ENCODE results near the gene RGS17. TPM values are rescaled to one million over a fixed set of nuclear protein-coding genes. Genes with fewer than 3 reads are reported as not detected.
"Not testable (repeated sequence)": the region's sequence is repeated elsewhere in the genome, so short reads cannot be mapped to it uniquely, and the experiment has no call there.

RGS17 gene
- total RNA-seq, 1 donor from 2014 or later, result 8.0 TPM

DNA sequence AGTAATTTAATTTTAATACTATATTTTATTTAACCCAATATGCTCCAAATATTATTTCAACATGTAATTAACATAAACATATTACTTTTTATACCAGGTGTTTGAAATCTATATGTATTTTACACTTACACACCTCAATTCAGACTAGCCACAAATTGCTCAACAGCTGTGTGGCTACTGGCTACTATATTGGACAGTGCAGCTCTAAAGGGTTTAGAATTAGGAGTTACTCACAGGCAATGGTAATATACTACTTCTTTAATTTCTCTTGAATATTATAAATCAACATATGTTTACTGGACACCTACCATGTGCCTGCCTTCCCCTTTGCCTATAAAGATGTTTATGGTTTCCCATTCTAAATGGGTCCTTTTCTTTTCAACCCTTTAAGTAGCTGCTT lies 130.8 kb downstream of the RGS17 start:
- peak overlapping the region; percentile 81 for H3K4me3 ChIP-seq (ENCODE audit: low read depth, low read length)
- no peak for DNase-seq (ENCODE audit: low read depth)
- no peak for TF ChIP-seq CTCF (conservative IDR thresholded peaks at IDR 0.05; ENCODE audit: low read depth, low read length)

GRCh38 chr6:152999538-152999937 lies 131.5 kb downstream of the RGS17 start:
- DNase-seq (ENCODE audit: low read depth); H3K4me3 ChIP-seq (ENCODE audit: low read depth, low read length): not testable (repeated sequence)

- no peak for DNase-seq (ENCODE audit: low read depth)
- TF ChIP-seq CTCF (conservative IDR thresholded peaks at IDR 0.05; ENCODE audit: low read depth, low read length), result no peak
- H3K4me3 ChIP-seq (ENCODE audit: low read depth, low read length), result no peak overlapping the region
These were observed 137.2 kb downstream of the RGS17 start for GRCh38 chr6:152993847-152994246.

DNA sequence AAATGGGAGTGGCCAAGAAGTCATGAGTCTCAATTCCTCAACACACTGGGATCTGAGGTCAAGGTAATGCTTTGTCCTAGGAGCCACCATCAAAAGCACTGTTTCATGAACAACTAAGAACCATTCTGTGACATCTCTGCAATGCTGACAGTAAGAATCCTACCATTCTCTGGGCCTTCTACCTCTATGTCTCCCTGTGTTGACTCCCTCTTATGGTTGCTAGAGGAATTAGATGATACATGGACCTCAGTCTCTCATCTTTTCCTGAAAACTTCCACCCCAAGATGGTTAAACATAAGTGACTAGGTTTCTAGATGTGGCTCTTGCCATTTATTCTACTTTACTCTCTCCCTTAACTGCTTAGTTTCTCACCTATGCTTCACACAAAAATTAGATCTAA lies 137.7 kb downstream of the RGS17 start:
- no peak for DNase-seq (ENCODE audit: low read depth)
- H3K4me3 ChIP-seq (ENCODE audit: low read depth, low read length), result no peak overlapping the region

DNA sequence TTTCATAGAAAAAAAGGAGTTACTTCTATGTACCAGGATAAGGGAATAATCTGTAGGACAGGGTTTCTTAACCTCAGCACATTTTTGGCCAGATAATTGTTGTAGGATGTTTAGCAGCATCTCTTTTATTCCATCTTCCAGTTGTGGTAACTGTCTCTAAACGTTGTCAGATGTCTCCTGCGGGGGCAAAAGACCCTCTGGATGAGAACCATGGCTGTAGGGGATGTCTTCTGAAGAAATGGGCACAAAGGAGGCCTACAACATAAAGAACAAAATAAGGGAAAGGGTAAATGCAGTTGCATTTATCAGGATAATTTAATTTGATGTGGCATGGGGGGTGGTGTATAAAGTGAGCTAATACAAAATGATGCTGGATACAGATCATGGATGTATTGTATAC lies 144.1 kb downstream of the RGS17 start:
- no peak for DNase-seq (ENCODE audit: low read depth)
- no peak overlapping the region for H3K4me3 ChIP-seq (ENCODE audit: low read depth, low read length)
- no peak for TF ChIP-seq CTCF (conservative IDR thresholded peaks at IDR 0.05; ENCODE audit: low read depth, low read length)

More for the DNA sequence above, 137.7 kb downstream of the RGS17 start:
- TF ChIP-seq CTCF (conservative IDR thresholded peaks at IDR 0.05; ENCODE audit: low read depth, low read length), result peak; percentile 38

- DNase-seq (ENCODE audit: low read depth); H3K4me3 ChIP-seq (ENCODE audit: low read depth, low read length): not testable (repeated sequence)
These were observed 145.8 kb downstream of the RGS17 start for GRCh38 chr6:152985300-152985699.

DNA sequence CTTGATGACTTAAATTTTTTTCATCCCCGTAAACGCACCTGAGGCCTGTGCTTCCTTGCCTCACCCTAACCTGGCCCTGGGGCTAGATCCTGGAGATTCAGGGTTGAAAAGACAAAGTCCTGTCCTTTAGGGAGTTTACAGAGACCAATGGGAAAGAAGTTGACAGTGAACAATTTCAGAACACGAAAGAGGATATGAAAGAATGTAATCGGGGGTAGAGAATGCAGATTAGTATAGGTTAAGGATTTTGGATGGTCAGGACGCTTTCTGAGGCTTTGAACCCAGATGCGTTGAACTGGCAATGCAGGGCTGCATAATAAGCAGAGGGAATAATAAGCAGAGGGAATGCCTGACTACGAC lies 146.6 kb downstream of the RGS17 start:
- peak overlapping the region; percentile 88 for H3K4me3 ChIP-seq (ENCODE audit: low read depth, low read length)
- no peak for TF ChIP-seq CTCF (conservative IDR thresholded peaks at IDR 0.05; ENCODE audit: low read depth, low read length)
- no peak for DNase-seq (ENCODE audit: low read depth)

GRCh38 chr6:152983637-152984512 lies 147.2 kb downstream of the RGS17 start:
- DNase-seq (ENCODE audit: low read depth), result no peak
- peak overlapping the region; percentile 88 for H3K4me3 ChIP-seq (ENCODE audit: low read depth, low read length)
- TF ChIP-seq CTCF (conservative IDR thresholded peaks at IDR 0.05; ENCODE audit: low read depth, low read length), result no peak
